ENCODE measurements around the gene NSUN6. TPM values are rescaled to one million over a fixed set of nuclear protein-coding genes. Genes with fewer than 3 reads are reported as not detected.
"Not testable (repeated sequence)": the region's sequence is repeated elsewhere in the genome, so short reads cannot be mapped to it uniquely, and the experiment has no call there.

NSUN6 gene
- total and polyA plus RNA-seq, 10 of the 15 experiments (the other 5 are each of a cell fraction or from before 2014, with no cell fraction given): 10.2 to 25.0 (median 15.6) TPM

- no peaks in the 10 kb centered on the region for H3K27me3 ChIP-seq (replicated peaks in 1 of 2; ENCODE audit: control insufficient read depth in 2 of 2, insufficient read depth in 2 of 2, low read length in 1 of 2)
- in situ Hi-C loops (cut with MboI): no loop called here
- no peaks in the 10 kb centered on the region; the same call in 2 of the 3 replicates for H3K9me3 ChIP-seq (replicated peaks; ENCODE audit: control insufficient read depth, insufficient read depth, low read length)
- ChIA-PET SMC1A (ENCODE audit: uncharacterized antibody, unreplicated experiment) (no interaction called here), POLR2A (no interaction called here), CTCF (interaction anchor here (1.2 kb wide), 1 partner anchor 195 kb away, joined by 3 read pairs; no protein-coding TSS in a partner anchor), RAD21 (ENCODE audit: unreplicated experiment) (no interaction called here)
- BruUV-seq (replicated peaks): no TSS peak
- DNase-seq (ENCODE audit: low read depth, low spot score): no peak
- no peak overlapping the region for H3K4me2 ChIP-seq (ENCODE audit: control insufficient read depth, insufficient read depth)
- intact Hi-C loops (cut with micrococcal nuclease; ENCODE audit: unreplicated experiment): no loop called here
- 0 out of 4 replicates have a peak, but pooled peaks cover 2 to 5% of the 10 kb centered on the region in 2 experiments for H3K36me3 ChIP-seq (ENCODE audit: control insufficient read depth in 2 of 2, insufficient read depth in 2 of 2, low read length in 1 of 2)
- no peaks in the 10 kb centered on the region for H3K4me1 ChIP-seq (ENCODE audit: control insufficient read depth, insufficient read depth, low read length)
- H3K27ac ChIP-seq (ENCODE audit: control insufficient read depth, insufficient read depth): no peak overlapping the region
- FAIRE-seq: no peak
- no peak overlapping the region for H3K4me3 ChIP-seq
- TF ChIP-seq RELB (IDR thresholded peaks at IDR 0.05; ENCODE audit: low read depth) (no peak), CTCF (IDR thresholded peaks at IDR 0.05 in 2 of 3, conservative IDR thresholded peaks at IDR 0.05 in 1 of 3; ENCODE audit: control insufficient read depth in 2 of 3, extremely low read depth in 1 of 3, insufficient read depth in 1 of 3, low read depth in 3 of 3, low read length in 3 of 3) (peak; percentile 24 to 47 (median 34); a peak in 4 of 6 replicates)
- no peaks in the 10 kb centered on the region; the same call in 1 of the 2 replicates for H4K20me1 ChIP-seq (ENCODE audit: control insufficient read depth, insufficient read depth)
- no peak overlapping the region for H3K9ac ChIP-seq (ENCODE audit: control insufficient read depth, insufficient read depth, low read length)
- 92% methylated on average over 6 of the region's 6 CpGs for WGBS (ENCODE audit: insufficient coverage, insufficient replicate concordance, low lambda C conversion rate, missing lambda C conversion rate)
- no peak overlapping the region for H2AFZ ChIP-seq (ENCODE audit: control insufficient read depth, low read depth, low read length)
- ATAC-seq: peak; percentile 80
- no peaks in the 10 kb centered on the region for H3K79me2 ChIP-seq (ENCODE audit: control insufficient read depth, insufficient read depth, low read length)
Observed at GRCh38 chr10:18594574-18595156, 56.7 kb downstream of the NSUN6 start.

- intact Hi-C loops (cut with micrococcal nuclease; ENCODE audit: unreplicated experiment); H3K27ac ChIP-seq (ENCODE audit: control insufficient read depth, insufficient read depth); BruUV-seq (replicated peaks); DNase-seq (ENCODE audit: low read depth, low spot score); H3K9me3 ChIP-seq (replicated peaks; ENCODE audit: control insufficient read depth, insufficient read depth, low read length); H3K9ac ChIP-seq (ENCODE audit: control insufficient read depth, insufficient read depth, low read length); H3K4me3 ChIP-seq; H3K4me2 ChIP-seq (ENCODE audit: control insufficient read depth, insufficient read depth); H3K4me1 ChIP-seq (ENCODE audit: control insufficient read depth, insufficient read depth, low read length); H3K79me2 ChIP-seq (ENCODE audit: control insufficient read depth, insufficient read depth, low read length); H2AFZ ChIP-seq (ENCODE audit: control insufficient read depth, low read depth, low read length); H3K27me3 ChIP-seq (replicated peaks in 1 of 2; ENCODE audit: control insufficient read depth in 2 of 2, insufficient read depth in 2 of 2, low read length in 1 of 2); ATAC-seq; in situ Hi-C loops (cut with MboI); H4K20me1 ChIP-seq (ENCODE audit: control insufficient read depth, insufficient read depth); RAD21 ChIA-PET (ENCODE audit: unreplicated experiment); FAIRE-seq; H3K36me3 ChIP-seq (ENCODE audit: control insufficient read depth in 2 of 2, insufficient read depth in 2 of 2, low read length in 1 of 2); POLR2A ChIA-PET: not testable (repeated sequence)
- SMC1A ChIA-PET (ENCODE audit: uncharacterized antibody, unreplicated experiment): interaction anchor here (1.3 to 1.6 kb wide), 2 partner anchors 8 to 66 kb away, joined by 3 to 6 read pairs; no protein-coding TSS in a partner anchor
- CTCF ChIA-PET: interaction anchor here (1.0 kb wide), 1 partner anchor 66 kb away, joined by 4 read pairs; no protein-coding TSS in a partner anchor
- WGBS (ENCODE audit: insufficient coverage, insufficient replicate concordance, low lambda C conversion rate, missing lambda C conversion rate): 92% methylated on average over 1 of the region's 1 CpG
Observed at GRCh38 chr10:18591141-18591540, 60.2 kb downstream of the NSUN6 start.

All from GM12878 (cell line).